GM19468 (cell line): ENCODE measurements around the gene OR4K14.
"Not testable (repeated sequence)": the region's sequence is repeated elsewhere in the genome, so short reads cannot be mapped to it uniquely, and the experiment has no call there.

Source experiments
- ATAC-seq: cut with Tn5 transposase; IDR thresholded peaks from one replicate; pipeline ENCODE4 v1.9.1; 2021; ENCODE audit warnings: mild to moderate bottlenecking, moderate library complexity, moderate number of reproducible peaks; ENCODE audit not compliant: unreplicated experiment; ENCODE audit errors: extremely low read depth

The OR4K14 gene, protein sequence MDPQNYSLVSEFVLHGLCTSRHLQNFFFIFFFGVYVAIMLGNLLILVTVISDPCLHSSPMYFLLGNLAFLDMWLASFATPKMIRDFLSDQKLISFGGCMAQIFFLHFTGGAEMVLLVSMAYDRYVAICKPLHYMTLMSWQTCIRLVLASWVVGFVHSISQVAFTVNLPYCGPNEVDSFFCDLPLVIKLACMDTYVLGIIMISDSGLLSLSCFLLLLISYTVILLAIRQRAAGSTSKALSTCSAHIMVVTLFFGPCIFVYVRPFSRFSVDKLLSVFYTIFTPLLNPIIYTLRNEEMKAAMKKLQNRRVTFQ

DNA sequence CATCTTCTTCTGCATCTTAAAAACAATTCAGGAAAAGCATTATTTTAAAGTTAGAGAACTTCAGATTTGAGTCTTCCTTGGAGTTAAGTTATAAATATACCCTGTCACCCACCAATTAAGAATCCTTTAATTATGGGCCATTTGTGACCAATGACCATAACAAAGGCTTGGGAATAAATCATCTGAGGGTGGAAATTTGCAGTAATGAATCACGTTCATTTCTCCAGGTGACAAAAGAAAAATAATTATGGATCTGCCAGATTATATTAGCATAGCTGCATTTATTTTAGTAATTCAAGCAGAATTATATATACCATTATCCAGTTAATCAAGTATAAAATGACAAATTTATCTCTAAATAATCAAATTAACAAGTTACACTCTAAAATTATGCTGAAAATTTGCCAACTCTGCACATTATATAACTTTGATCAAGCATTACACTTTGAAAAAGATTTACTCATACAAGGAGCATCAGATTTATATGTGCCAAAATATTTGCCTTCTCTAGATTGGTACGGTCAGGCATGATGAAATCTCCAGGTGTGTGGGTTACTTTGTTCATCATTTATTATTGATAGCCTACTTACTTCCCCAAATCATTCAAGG, at the start of gene OR4K14:
OR4K14 (minus strand) TSS at position 51 of the 609 bp plus-strand sequence. CDS start 4,114 bp downstream, outside the sequence.
- ATAC-seq = no peak

DNA sequence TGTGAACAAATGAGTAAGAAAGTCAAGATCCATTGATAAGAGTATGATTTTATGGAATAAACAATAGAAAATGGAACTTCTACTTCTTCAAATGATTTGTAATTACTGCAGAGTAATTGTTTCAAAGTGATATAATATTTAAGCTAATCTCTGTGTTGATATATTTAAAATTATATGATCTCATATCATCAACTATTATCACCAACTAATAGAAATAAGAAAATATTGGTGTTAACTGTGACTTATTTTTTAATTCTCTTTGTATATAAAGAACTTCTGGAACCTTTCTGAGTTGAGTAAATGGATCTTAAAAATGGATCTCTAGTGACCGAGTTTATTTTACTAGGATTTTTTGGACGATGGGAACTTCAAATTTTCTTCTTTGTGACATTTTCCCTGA, 40.6 kb upstream of the OR4K14 start, which contains the start of gene OR4L1:
OR4L1 (plus strand) TSS at position 301 of the 400 bp plus-strand sequence; CDS start at position 301, 0 bp downstream.
- no peak for ATAC-seq

DNA sequence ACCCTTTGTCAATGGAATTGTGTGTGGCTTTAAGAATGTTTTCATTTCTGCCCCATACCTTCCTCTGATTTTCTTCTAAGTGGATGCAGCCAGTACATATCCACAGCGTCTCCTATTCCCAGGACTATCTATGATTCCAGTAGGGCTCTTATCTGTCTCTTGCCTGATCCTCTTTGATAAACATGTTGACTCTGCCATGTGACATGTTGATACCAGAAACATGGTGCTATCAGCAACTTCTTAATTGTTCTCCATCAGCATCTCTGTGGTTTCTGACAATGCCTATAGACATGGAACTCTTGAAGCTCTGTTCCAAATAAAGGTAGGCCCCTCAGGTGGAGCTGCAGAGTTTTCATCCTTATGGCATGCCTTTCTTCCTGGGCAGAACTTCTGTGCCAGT, 29.1 kb upstream of the OR4K14 start:
- no peak for ATAC-seq

DNA sequence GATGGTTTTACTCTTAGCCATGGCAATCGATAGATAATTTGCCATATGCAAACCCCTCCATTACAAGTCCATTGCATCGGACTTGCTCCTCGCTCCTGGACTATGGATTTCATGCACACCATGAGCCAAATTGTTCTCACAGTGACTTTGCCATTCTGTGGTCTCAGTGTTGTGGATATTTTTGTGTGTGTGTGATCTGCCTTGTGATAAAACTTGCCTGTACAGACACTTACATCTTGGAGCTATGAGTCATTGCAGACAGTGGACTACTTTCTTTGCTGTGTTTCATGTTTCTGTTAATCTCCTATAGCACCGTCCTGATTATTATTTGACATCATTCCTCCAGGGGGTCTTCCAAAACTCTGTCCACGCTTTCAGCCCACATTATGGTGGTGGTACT, 25.1 kb upstream of the OR4K14 start:
- no peak for ATAC-seq

DNA sequence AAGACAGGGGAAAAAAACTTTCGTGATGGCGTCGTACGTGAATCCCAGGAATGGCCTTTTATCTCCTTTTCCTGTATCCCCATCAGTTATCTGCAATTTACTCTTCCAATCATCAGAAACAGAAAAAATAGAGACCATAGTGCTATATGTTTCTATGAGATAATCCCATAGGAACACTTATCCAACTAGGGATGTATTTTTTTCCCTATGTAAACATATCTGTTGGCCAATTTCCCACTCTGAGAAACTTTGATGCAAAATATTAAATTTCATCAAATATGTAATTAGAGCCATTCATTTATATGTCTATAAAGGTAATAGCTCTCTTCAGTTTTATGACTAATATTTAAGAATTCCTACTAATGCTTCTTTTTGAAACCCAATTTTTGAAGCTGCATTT, 16.8 kb upstream of the OR4K14 start, which contains the start of gene OR4K13:
OR4K13 (minus strand) TSS at position 101 of the 400 bp plus-strand sequence. CDS start 1,280 bp downstream, outside the sequence.
- ATAC-seq = no peak

DNA sequence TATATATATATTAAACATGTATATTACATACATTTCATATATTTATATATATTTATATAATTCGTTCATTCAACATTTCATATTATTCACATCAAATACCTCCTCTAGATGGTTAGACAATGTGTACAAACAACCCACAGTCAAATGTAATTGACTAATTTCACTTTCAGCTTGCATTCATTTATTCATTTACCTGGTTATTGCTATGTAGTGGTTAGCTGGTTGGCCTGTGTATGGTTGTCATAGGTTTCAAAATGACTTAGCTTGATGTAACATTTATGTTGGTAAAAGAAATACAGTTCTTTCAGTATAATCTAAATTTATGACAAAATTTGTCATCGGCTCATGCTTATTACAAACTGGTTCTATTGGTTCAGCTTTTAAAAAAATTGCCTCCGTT, 16.3 kb upstream of the OR4K14 start:
- ATAC-seq = no peak

DNA sequence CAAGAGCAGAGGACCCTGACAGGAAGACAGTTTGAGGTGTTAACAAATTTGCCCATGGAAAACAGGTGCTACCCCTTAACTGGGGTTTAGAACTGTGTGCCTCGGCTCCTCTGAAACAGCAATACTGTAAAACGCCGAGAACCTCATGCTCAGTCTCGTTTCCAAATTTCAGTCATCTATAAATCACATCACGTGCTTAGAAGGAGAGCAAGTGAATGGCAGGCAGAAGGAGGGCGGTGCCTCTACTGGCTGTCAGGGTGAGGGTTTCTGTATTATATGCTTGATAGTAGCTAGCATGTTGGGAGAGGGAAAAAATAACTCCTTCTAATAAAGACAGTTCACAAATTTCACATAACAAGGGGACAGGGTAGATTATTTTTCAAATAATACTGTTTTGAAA, 12.0 kb upstream of the OR4K14 start:
- no peak for ATAC-seq

DNA sequence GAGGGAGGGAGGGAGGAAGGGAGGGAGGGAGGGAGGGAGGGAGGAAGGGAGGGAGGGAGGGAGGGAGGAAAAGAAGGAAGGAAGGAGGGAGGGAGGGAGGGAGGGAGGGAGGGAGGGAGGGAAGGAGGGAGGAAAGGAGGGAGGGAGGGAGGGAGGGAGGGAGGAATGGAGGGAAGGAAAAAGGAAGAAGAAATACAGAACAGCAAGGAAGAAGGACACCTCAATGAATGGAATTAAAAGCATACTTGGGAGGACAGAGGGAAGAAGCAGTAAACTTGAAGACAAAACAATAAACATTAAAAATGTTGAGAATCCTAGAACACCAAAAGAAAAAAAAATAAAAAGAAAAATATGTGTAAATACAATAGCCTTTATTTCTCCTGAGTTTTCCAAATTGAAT, 11.0 kb downstream of the OR4K14 start:
- no peak for ATAC-seq

DNA sequence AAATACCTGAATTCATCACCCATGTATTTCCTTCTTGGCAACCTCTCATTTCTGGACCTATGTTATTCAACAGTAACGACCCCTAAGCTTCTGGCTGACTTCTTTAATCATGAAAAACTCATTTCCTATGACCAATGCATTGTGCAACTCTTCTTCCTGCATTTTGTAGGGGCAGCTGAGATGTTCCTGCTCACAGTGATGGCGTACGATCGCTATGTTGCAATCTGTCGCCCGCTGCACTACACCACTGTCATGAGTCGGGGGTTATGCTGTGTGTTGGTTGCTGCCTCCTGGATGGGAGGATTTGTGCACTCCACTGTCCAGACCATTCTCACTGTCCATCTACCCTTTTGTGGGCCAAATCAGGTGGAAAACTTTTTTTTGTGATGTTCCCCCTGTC, 16.8 kb downstream of the OR4K14 start:
- ATAC-seq = no peak

DNA sequence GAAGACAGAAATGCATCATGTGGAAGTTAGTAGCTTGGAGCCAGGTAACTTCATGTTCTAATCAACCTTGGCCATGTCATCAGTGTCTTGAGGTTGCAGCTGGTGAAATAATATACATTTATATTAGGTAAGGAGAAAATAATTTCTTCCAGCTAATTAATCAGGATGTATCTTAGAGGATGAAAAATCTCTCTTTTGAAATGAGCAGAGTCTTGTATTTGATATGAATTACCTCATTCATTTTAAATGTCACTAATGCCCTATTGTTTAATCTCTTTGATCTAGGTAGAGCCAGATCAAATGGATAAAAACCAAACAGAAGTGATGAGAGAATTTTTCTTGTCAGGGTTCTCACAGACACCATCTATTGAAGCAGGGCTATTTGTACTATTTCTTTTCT, 17.2 kb downstream of the OR4K14 start, which contains the start of gene OR4Q2:
OR4Q2 (plus strand) TSS at position 301 of the 400 bp plus-strand sequence.
- ATAC-seq = no peak

DNA sequence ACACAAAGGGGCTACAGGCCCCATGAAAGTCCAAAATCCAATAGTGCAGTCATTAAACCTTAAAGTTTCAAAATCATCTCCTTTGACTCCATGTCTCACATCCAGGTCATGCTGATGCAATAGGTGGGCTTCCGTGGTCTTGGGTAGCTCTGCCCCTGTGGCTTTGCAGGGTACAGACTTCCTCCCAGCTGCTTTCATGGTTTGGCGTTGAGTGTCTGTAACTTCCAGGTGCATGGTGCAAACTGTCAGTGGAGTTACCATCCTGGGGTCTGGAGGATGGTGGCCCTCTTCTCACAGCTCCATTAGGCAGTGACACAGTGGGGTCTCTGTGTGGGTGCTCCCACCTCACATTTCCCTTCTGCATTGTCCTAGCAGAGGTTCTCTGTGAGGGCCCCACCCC, 25.7 kb downstream of the OR4K14 start:
- ATAC-seq = no peak

DNA sequence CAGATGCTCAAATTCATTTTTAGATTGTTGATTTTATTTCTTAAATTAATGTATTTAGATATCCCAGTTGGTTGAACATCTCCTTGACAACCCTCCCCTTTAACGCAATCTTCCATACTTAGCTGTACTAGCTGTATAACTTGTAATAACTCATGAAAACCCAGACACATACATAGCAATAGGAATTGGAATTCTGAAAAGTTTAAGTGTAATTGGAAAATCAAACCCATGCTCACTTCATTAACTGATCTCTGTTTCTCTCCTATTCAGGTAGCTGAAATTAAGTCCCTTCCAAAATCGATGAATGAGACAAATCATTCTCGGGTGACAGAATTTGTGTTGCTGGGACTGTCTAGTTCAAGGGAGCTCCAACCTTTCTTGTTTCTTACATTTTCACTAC, 43.8 kb downstream of the OR4K14 start, which contains the start of gene OR4K15:
OR4K15 (plus strand) TSS at position 301 of the 400 bp plus-strand sequence; CDS start at position 301, 0 bp downstream.
- ATAC-seq = no peak

DNA sequence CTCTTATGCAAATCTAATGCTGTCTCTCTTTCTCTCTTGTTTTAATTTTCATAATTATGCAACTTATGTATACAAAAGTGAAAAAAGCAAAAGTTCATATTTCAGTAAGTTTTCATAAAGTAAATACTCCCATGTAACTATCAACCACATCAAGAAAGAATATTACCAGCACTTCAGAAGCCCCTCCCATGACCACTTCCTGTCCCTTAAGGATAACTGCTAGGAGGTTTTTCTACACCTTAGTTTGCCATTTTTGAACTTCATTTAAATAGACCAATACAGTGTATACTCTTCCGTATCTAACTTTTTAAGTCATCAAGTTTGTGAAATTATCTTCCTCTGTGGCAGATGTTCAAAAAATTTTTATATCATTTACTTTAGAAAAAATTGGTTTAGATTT, 44.3 kb downstream of the OR4K14 start:
- ATAC-seq = no peak

DNA sequence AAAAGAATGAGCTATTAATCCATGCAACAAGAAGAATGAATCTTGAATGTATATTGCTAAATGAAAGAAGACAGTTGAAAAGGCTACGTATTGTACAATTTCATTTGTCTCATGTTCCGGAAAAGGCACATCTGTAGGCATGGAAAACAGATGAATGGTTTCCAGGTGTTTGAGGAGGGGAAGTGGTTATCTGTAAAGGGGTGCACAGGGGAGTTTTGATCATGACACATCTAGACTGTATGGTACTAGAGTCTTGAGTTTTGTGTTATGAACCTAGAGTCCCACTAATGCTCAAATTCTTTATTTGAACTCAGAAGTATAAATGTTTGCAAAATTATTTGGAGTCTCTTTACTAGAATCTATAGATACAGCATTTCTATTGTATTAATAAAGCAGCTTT, 49.4 kb downstream of the OR4K14 start:
- ATAC-seq = not testable (repeated sequence)
